K562 (cell line): ENCODE measurements around the gene TTLL11. TPM values are rescaled to one million over a fixed set of nuclear protein-coding genes. Genes with fewer than 3 reads are reported as not detected.

Experiments used
- CREBBP ChIP-seq: IDR thresholded peaks from one replicate; pipeline ENCODE4 v1.6.1; 2012; ENCODE audit warnings: low read depth, mild to moderate bottlenecking, control low read depth, inconsistent platforms, low read length
- ETS2 ChIP-seq: IDR thresholded peaks from 2 replicates; pipeline ENCODE4 v1.6.1; 2016; ENCODE audit warnings: borderline replicate concordance, missing genetic modification characterization, mild to moderate bottlenecking, moderate library complexity, missing compliant biosample characterization; ENCODE audit not compliant: poor library complexity, severe bottlenecking
- FOSL1 ChIP-seq: fragments of 200-800 bp; sonication (Bioruptor generic); conservative IDR thresholded peaks from 2 replicates; pipeline ENCODE4 v1.6.1; 2016; ENCODE audit warnings: missing genetic modification characterization, missing compliant biosample characterization
- HNRNPL ChIP-seq: fragments of 200-400 bp; formaldehyde crosslinking; IDR thresholded peaks from 2 replicates; pipeline ENCODE4 v1.6.1; 2017; ENCODE audit warnings: low read depth, mild to moderate bottlenecking, low read length
- MITF ChIP-seq: IDR thresholded peaks from 2 replicates; pipeline ENCODE4 v1.6.1; 2014; ENCODE audit warnings: antibody characterized with exemption
- POLR3A ChIP-seq: IDR thresholded peaks from 2 replicates; pipeline ENCODE4 v1.6.1; 2011; ENCODE audit warnings: borderline replicate concordance, mild to moderate bottlenecking, moderate library complexity; ENCODE audit not compliant: insufficient read length, insufficient read depth; ENCODE audit errors: extremely low read depth
- PRMT5 ChIP-seq: sonication (generic); formaldehyde crosslinking; IDR thresholded peaks from 2 replicates; pipeline ENCODE4 v1.5.0; 2020; ENCODE audit warnings: missing genetic modification reagents
- RNF219 ChIP-seq: fragments of 250-450 bp; sonication (Bioruptor Pico); IDR thresholded peaks from 2 replicates; pipeline ENCODE4 v1.5.0; 2022; ENCODE audit warnings: mild to moderate bottlenecking
- ZBTB26 ChIP-seq: fragments of 450-650 bp; formaldehyde crosslinking; IDR thresholded peaks from 2 replicates; pipeline ENCODE4 v1.4.0; 2022; ENCODE audit warnings: missing genetic modification characterization
- polyA plus RNA-seq, 8 experiments: library from polyadenylated mRNA; depleted of rRNA in 4 of 8; stranded (reverse) in 5 of 8; unstranded in 3 of 8; fragments of >200 nt; fragmentation: Nextera tagmentation in 2 of 8; fragmentation: Illumina TruSeq in 1 of 8; extraction: Ambion mirVana in 2 of 8; extraction: Trizol in 1 of 8; gene quantifications; 2 replicates each; pipeline versions ENCODE4 v1.2.1 to v1.2.3, GENCODE V29; 2011 to 2014; ENCODE audit warnings: inconsistent platforms in 1 of 8, missing spikeins in 1 of 8
- total RNA-seq, 7 experiments: library from RNA; depleted of rRNA in 6 of 7; stranded (reverse); fragments of >200 nt in 6 of 7; fragmentation: Illumina TruSeq in 2 of 7; extraction: Trizol in 2 of 7; gene quantifications; 2 replicates each; pipeline versions ENCODE4 v1.2.1 to v1.2.3, GENCODE V29; 2011 to 2021; ENCODE audit warnings: low replicate concordance in 1 of 7

TTLL11 gene
- total and polyA plus RNA-seq, 9 of the 15 experiments (the other 6 are each of a cell fraction or from before 2014, with no cell fraction given) = 0.83 to 4.4 (median 2.7) TPM

- TF ChIP-seq RNF219 (CRISPR knock-in tag) = no peak
- no peak for TF ChIP-seq POLR3A
- TF ChIP-seq FOSL1 (tag) = no peak
- no peak for TF ChIP-seq HNRNPL
- TF ChIP-seq CREBBP = no peak
- TF ChIP-seq MITF = no peak
- TF ChIP-seq ETS2 (tag) = no peak
- no peak for TF ChIP-seq ZBTB26 (CRISPR knock-in tag)
- TF ChIP-seq PRMT5 (CRISPR knock-in tag) = no peak
Measured at GRCh38 chr9:121776739-121777637, 316.1 kb downstream of the TTLL11 start (continued).
